DND-41 (cell line): ENCODE results near the gene S100A16.

Experiments used
- ATAC-seq: fragments of 200-7000 bp; cut with Tn5 transposase; 3 replicates; pipeline ENCODE4 v1.9.1; 2021; ENCODE audit warnings: low read depth; ENCODE audit not compliant: insufficient read depth
- DNase-seq: peaks from one replicate; pipeline ENCODE4 v3.0.0-alpha.2; 2020
- H2AFZ ChIP-seq: 2 replicates; pipeline ENCODE4 v1.6.0; 2012; ENCODE audit warnings: low read depth, low read length
- H3K27ac ChIP-seq: 2 replicates; pipeline ENCODE4 v1.5.1; 2012; ENCODE audit warnings: low read length, inconsistent platforms
- H3K27me3 ChIP-seq: fragments of 200-600 bp; sonication (generic); 2 replicates; pipeline ENCODE4 v1.6.0; 2012; ENCODE audit warnings: low read length, mild to moderate bottlenecking, inconsistent platforms; ENCODE audit not compliant: insufficient read depth, poor library complexity
- H3K36me3 ChIP-seq: 2 replicates; pipeline ENCODE4 v1.5.1; 2012; ENCODE audit warnings: low read length, inconsistent platforms; ENCODE audit not compliant: insufficient read depth
- H3K4me1 ChIP-seq: 2 replicates; pipeline ENCODE4 v1.5.1; 2012; ENCODE audit warnings: mild to moderate bottlenecking, low read length; ENCODE audit not compliant: insufficient read depth
- H3K4me2 ChIP-seq: 2 replicates; pipeline ENCODE4 v1.6.0; 2012; ENCODE audit warnings: mild to moderate bottlenecking, moderate library complexity, low read length, inconsistent platforms; ENCODE audit not compliant: insufficient read depth
- H3K4me3 ChIP-seq, 2 experiments: fragments of 200-600 bp in 1 of 2; shearing (Covaris generic) in 1 of 2; 2 replicates each; pipeline ENCODE4 v1.5.1; 2012 to 2016; ENCODE audit warnings: inconsistent platforms in 2 of 2, low read length in 2 of 2, mild to moderate bottlenecking in 2 of 2, low read depth in 1 of 2, moderate library complexity in 1 of 2
- H3K79me2 ChIP-seq: 2 replicates; pipeline ENCODE4 v1.6.0; 2012; ENCODE audit warnings: low read length, inconsistent platforms; ENCODE audit not compliant: insufficient read depth
- H3K9ac ChIP-seq: 2 replicates; pipeline ENCODE4 v1.6.0; 2012; ENCODE audit warnings: low read depth, mild to moderate bottlenecking, inconsistent platforms, low read length, moderate library complexity
- H3K9me3 ChIP-seq: 2 replicates; pipeline ENCODE4 v1.5.1; 2012; ENCODE audit warnings: low read length, moderate library complexity, mild to moderate bottlenecking, inconsistent platforms; ENCODE audit not compliant: insufficient read depth, severe bottlenecking
- H4K20me1 ChIP-seq: 2 replicates; pipeline ENCODE4 v1.6.0; 2012; ENCODE audit warnings: low read length; ENCODE audit not compliant: insufficient read depth
- EZH2 ChIP-seq: IDR thresholded peaks from 3 replicates; pipeline ENCODE4 v1.6.1; 2012; ENCODE audit warnings: borderline replicate concordance, low read depth, mild to moderate bottlenecking, moderate library complexity, low read length, inconsistent platforms; ENCODE audit not compliant: severe bottlenecking
- TF ChIP-seq, protein P1 (sequence below): IDR thresholded peaks from 2 replicates; pipeline ENCODE4 v1.5.1; 2012; ENCODE audit warnings: borderline replicate concordance, low read length, moderate library complexity, mild to moderate bottlenecking; ENCODE audit not compliant: poor library complexity, severe bottlenecking; ENCODE audit errors: extremely low read depth

Gene S100A16

DNA sequence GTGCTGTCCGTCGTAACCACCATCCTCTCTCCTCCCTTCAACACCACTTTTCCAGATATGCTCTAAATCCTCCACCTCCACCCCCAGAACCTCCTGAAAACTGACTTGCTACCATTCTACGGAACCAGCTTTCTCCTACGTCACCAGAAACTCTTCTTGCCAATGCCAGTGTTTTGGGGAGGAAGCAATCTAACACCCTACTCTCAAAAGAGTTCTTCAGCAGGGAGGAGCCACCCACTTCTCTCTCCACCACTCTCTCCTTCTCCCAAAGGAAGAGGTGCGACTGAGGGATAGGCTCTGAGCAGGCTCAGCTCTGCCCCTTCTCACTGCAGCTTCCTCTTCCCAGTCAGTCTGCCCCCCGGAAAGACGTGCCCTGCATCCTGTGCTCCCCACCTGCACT is 41.2 kb downstream of the S100A16 start:
- ATAC-seq, result no peak
- no peak overlapping the region for H3K4me2 ChIP-seq

DNA sequence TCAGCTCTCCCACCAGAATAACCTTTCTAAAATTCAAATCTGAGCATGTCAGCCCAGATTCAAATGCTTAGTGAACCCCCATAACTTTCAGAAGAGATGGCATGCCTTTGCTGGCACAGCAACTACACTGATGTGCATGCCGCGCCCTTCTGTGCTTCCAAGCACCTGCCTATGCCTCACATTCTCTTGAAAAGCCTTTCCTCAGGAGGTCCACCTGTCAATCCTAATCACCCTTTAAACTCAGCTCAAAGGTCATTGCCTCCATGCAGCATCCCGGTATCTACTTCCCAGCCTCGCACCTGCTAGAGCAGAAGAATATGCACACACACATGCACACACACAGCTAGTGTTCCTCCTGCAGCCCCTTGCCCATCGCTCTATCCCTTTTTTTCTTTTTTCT is 42.1 kb downstream of the S100A16 start:
- H3K4me1 ChIP-seq, result peaks cover 14% of the 10 kb centered on the region
- H2AFZ ChIP-seq, result no peak overlapping the region
- H3K36me3 ChIP-seq, result no peaks in the 10 kb centered on the region
- H3K79me2 ChIP-seq, result no peaks in the 10 kb centered on the region
- no peaks in the 10 kb centered on the region for H4K20me1 ChIP-seq
- no peaks in the 10 kb centered on the region for H3K9me3 ChIP-seq
- no peak for DNase-seq
- no peak overlapping the region for H3K9ac ChIP-seq
- TF ChIP-seq EZH2, result no peak
- TF ChIP-seq, protein P1, sequence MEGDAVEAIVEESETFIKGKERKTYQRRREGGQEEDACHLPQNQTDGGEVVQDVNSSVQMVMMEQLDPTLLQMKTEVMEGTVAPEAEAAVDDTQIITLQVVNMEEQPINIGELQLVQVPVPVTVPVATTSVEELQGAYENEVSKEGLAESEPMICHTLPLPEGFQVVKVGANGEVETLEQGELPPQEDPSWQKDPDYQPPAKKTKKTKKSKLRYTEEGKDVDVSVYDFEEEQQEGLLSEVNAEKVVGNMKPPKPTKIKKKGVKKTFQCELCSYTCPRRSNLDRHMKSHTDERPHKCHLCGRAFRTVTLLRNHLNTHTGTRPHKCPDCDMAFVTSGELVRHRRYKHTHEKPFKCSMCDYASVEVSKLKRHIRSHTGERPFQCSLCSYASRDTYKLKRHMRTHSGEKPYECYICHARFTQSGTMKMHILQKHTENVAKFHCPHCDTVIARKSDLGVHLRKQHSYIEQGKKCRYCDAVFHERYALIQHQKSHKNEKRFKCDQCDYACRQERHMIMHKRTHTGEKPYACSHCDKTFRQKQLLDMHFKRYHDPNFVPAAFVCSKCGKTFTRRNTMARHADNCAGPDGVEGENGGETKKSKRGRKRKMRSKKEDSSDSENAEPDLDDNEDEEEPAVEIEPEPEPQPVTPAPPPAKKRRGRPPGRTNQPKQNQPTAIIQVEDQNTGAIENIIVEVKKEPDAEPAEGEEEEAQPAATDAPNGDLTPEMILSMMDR, result no peak
- no peak overlapping the region for H3K4me2 ChIP-seq
- no peaks in the 10 kb centered on the region for H3K27me3 ChIP-seq
- no peak overlapping the region for H3K27ac ChIP-seq
- H3K4me3 ChIP-seq, result no peak overlapping the region
- ATAC-seq, result no peak

More for the DNA sequence above, 41.2 kb downstream of the S100A16 start:
- no peak for TF ChIP-seq EZH2
- TF ChIP-seq, protein P1, result no peak
- Histone ChIP-seq H3K9me3 (no peaks in the 10 kb centered on the region), H3K4me3 (no peak overlapping the region), H3K36me3 (no peaks in the 10 kb centered on the region), H3K9ac (no peak overlapping the region), H3K27ac (no peak overlapping the region), H2AFZ (no peak overlapping the region), H3K4me1 (peaks cover 13% of the 10 kb centered on the region), H3K27me3 (no peaks in the 10 kb centered on the region), H4K20me1 (no peaks in the 10 kb centered on the region), H3K79me2 (no peaks in the 10 kb centered on the region)
- DNase-seq, result no peak

DNA sequence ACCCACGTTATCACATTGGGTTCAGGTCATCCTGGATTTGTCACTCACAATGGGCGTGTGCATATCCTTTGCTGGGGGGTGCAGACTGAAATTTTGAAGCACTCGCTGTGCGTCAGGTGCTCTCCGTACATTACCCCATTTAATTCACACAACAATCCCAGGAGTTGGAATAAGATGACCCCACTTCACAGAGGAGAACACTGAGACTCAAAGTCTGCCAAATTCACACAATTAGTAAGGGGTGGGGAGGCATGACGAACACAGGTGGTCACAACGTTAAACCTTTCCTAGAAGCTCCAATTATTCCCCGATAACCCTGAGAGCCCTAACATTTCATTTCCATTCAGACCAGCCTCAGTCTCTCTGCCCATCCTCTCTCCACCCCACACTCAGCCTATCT is 43.5 kb downstream of the S100A16 start:
- TF ChIP-seq EZH2, result no peak
- TF ChIP-seq, protein P1, result no peak
- no peak overlapping the region for H3K4me2 ChIP-seq
- peaks cover 14% of the 10 kb centered on the region for H3K4me1 ChIP-seq
- H3K79me2 ChIP-seq, result no peaks in the 10 kb centered on the region
- H3K9me3 ChIP-seq, result no peaks in the 10 kb centered on the region
- H3K27ac ChIP-seq, result no peak overlapping the region
- no peak for DNase-seq
- no peaks in the 10 kb centered on the region for H3K27me3 ChIP-seq
- H4K20me1 ChIP-seq, result no peaks in the 10 kb centered on the region
- no peaks in the 10 kb centered on the region for H3K36me3 ChIP-seq
- H3K9ac ChIP-seq, result no peak overlapping the region
- no peak overlapping the region for H3K4me3 ChIP-seq
- no peak overlapping the region for H2AFZ ChIP-seq
- ATAC-seq, result no peak
